ENCODE measurements around the gene LTBP1. TPM values are rescaled to one million over a fixed set of nuclear protein-coding genes. Genes with fewer than 3 reads are reported as not detected.

Gene LTBP1
- total and polyA plus RNA-seq, 4 donors: 5.8 to 57.6 (median 10.2) TPM

- no peak for DNase-seq (ENCODE audit: low spot score)
- 94% methylated on average over 1 of the region's 1 CpG for WGBS
- Histone ChIP-seq H3K9me3 (ENCODE audit: control insufficient read depth in 4 of 4, low read length in 3 of 4) (no peaks in the 10 kb centered on the region), H3K4me3 (ENCODE audit: low read depth in 1 of 3, low read length in 3 of 3) (no peak overlapping the region), H3K27ac (ENCODE audit: low read depth in 1 of 2, low read length in 2 of 2) (no peak overlapping the region), H3K9ac (ENCODE audit: low read depth in 1 of 2, low read length in 2 of 2) (no peak overlapping the region), H3K36me3 (ENCODE audit: control insufficient read depth in 4 of 4, insufficient read depth in 3 of 4, low read depth in 1 of 4, low read length in 3 of 4) (no peaks in the 10 kb centered on the region), H3K27me3 (ENCODE audit: control insufficient read depth in 4 of 4, insufficient read depth in 4 of 4, low read length in 3 of 4) (no peaks in the 10 kb centered on the region), H3K4me1 (ENCODE audit: control insufficient read depth in 4 of 4, insufficient read depth in 4 of 4, low read length in 3 of 4) (no peaks in the 10 kb centered on the region)
- no peak for TF ChIP-seq CTCF (IDR thresholded peaks at IDR 0.05; ENCODE audit: low read depth, low read length, missing input control)
- no peak for TF ChIP-seq JUND (IDR thresholded peaks at IDR 0.05)
- TF ChIP-seq HNF4G (IDR thresholded peaks at IDR 0.05): no peak
- TF ChIP-seq HNF4A (conservative IDR thresholded peaks at IDR 0.05): no peak
- TF ChIP-seq RAD21 (IDR thresholded peaks at IDR 0.05): no peak
- TF ChIP-seq EGR1 (IDR thresholded peaks at IDR 0.05; ENCODE audit: low read depth in 2 of 2): no peak
- no peak for TF ChIP-seq GABPA (IDR thresholded peaks at IDR 0.05 in 1 of 2, conservative IDR thresholded peaks at IDR 0.05 in 1 of 2)
- no peak for TF ChIP-seq RXRA (IDR thresholded peaks at IDR 0.05)
- TF ChIP-seq NR2F2 (IDR thresholded peaks at IDR 0.05): no peak
- TF ChIP-seq MAX (IDR thresholded peaks at IDR 0.05): no peak
- TF ChIP-seq ATF3 (IDR thresholded peaks at IDR 0.05): no peak
- no peak for TF ChIP-seq ZBTB33 (IDR thresholded peaks at IDR 0.05)
These were observed 478.4 kb downstream of the LTBP1 start for GRCh38 chr2:33425161-33425560.

GRCh38 chr2:33425586-33426031, 478.9 kb downstream of the LTBP1 start:
- no peak overlapping the region for H3K27ac ChIP-seq (ENCODE audit: low read depth in 1 of 2, low read length in 2 of 2)
- no peak for TF ChIP-seq EGR1 (IDR thresholded peaks at IDR 0.05; ENCODE audit: low read depth in 2 of 2)
- TF ChIP-seq JUND (IDR thresholded peaks at IDR 0.05): no peak
- TF ChIP-seq ZBTB33 (IDR thresholded peaks at IDR 0.05): no peak
- TF ChIP-seq SP1 (IDR thresholded peaks at IDR 0.05): no peak
- no peak for TF ChIP-seq FOXA1 (IDR thresholded peaks at IDR 0.05)
- no peak for TF ChIP-seq ATF3 (IDR thresholded peaks at IDR 0.05)
- TF ChIP-seq NR2F2 (IDR thresholded peaks at IDR 0.05): no peak
- no peak for TF ChIP-seq RXRA (IDR thresholded peaks at IDR 0.05)
- no peak for TF ChIP-seq MAX (IDR thresholded peaks at IDR 0.05)
- TF ChIP-seq FOXA2 (IDR thresholded peaks at IDR 0.05): no peak
- no peak for TF ChIP-seq REST (IDR thresholded peaks at IDR 0.05)
- no peak for TF ChIP-seq TAF1 (conservative IDR thresholded peaks at IDR 0.05)
- no peak for TF ChIP-seq HNF4A (conservative IDR thresholded peaks at IDR 0.05)
- no peak for TF ChIP-seq CTCF (IDR thresholded peaks at IDR 0.05; ENCODE audit: low read depth, low read length, missing input control)
- no peak for TF ChIP-seq HNF4G (IDR thresholded peaks at IDR 0.05)
- no peak for TF ChIP-seq GABPA (IDR thresholded peaks at IDR 0.05 in 1 of 2, conservative IDR thresholded peaks at IDR 0.05 in 1 of 2)
- TF ChIP-seq RAD21 (IDR thresholded peaks at IDR 0.05): no peak
- no peak for TF ChIP-seq YY1 (IDR thresholded peaks at IDR 0.05)
- no peak overlapping the region for H3K4me3 ChIP-seq (ENCODE audit: low read depth in 1 of 3, low read length in 3 of 3)
- H3K9ac ChIP-seq (ENCODE audit: low read depth in 1 of 2, low read length in 2 of 2): no peak overlapping the region
- no peaks in the 10 kb centered on the region for H3K9me3 ChIP-seq (ENCODE audit: control insufficient read depth in 4 of 4, low read length in 3 of 4)
- 97% methylated on average over 1 of the region's 1 CpG for WGBS
- DNase-seq (ENCODE audit: low spot score): no peak
- no peaks in the 10 kb centered on the region for H3K36me3 ChIP-seq (ENCODE audit: control insufficient read depth in 4 of 4, insufficient read depth in 3 of 4, low read depth in 1 of 4, low read length in 3 of 4)
- no peaks in the 10 kb centered on the region for H3K4me1 ChIP-seq (ENCODE audit: control insufficient read depth in 4 of 4, insufficient read depth in 4 of 4, low read length in 3 of 4)
- no peaks in the 10 kb centered on the region for H3K27me3 ChIP-seq (ENCODE audit: control insufficient read depth in 4 of 4, insufficient read depth in 4 of 4, low read length in 3 of 4)

Data from liver (tissue), 9 donors.